ENCODE results near the gene CA10.

Gene CA10

GRCh38 chr17:51890710-51891109 lies 267.8 kb downstream of the CA10 start:
- Histone ChIP-seq H3K27ac (no peak overlapping the region), H3K9ac (no peak overlapping the region), H3K36me3 (no peaks in the 10 kb centered on the region), H3K4me2 (no peak overlapping the region), H3K27me3 (no peaks in the 10 kb centered on the region), H4K20me1 (no peaks in the 10 kb centered on the region), H3K9me3 (replicated peaks in 1 of 11) (no peaks in the 10 kb centered on the region), H3K4me3 (no peak overlapping the region), H3K4me1 (no peaks in the 10 kb centered on the region)
- TF ChIP-seq Cebpa-rat (IDR thresholded peaks at IDR 0.05): no peak

- no peak for TF ChIP-seq Cebpa-rat (IDR thresholded peaks at IDR 0.05)
- no peak overlapping the region for H3K4me2 ChIP-seq
- H3K4me1 ChIP-seq: no peaks in the 10 kb centered on the region
- no peaks in the 10 kb centered on the region for H3K36me3 ChIP-seq
- no peak overlapping the region for H3K9ac ChIP-seq
- H3K4me3 ChIP-seq: no peak overlapping the region
- H3K27me3 ChIP-seq: no peaks in the 10 kb centered on the region
- no peaks in the 10 kb centered on the region for H3K9me3 ChIP-seq (replicated peaks in 1 of 11)
- no peaks in the 10 kb centered on the region for H4K20me1 ChIP-seq
- H3K27ac ChIP-seq: no peak overlapping the region
Observed at GRCh38 chr17:51888816-51889215, 269.7 kb downstream of the CA10 start.

- no peaks in the 10 kb centered on the region for H3K9me3 ChIP-seq (replicated peaks in 1 of 11)
- H3K36me3 ChIP-seq: no peaks in the 10 kb centered on the region
- H3K4me1 ChIP-seq: no peaks in the 10 kb centered on the region
- H3K9ac ChIP-seq: no peak overlapping the region
- TF ChIP-seq Cebpa-rat (IDR thresholded peaks at IDR 0.05): no peak
- no peak overlapping the region for H3K4me2 ChIP-seq
- no peak overlapping the region for H3K4me3 ChIP-seq
- no peak overlapping the region for H3K27ac ChIP-seq
- no peaks in the 10 kb centered on the region for H3K27me3 ChIP-seq
- H4K20me1 ChIP-seq: no peaks in the 10 kb centered on the region
Observed at GRCh38 chr17:51876986-51877385, 281.5 kb downstream of the CA10 start.

GRCh38 chr17:51873302-51873701 lies 285.2 kb downstream of the CA10 start:
- Histone ChIP-seq H3K4me3 (no peak overlapping the region), H3K4me2 (no peak overlapping the region)
- no peak for TF ChIP-seq Cebpa-rat (IDR thresholded peaks at IDR 0.05)

GRCh38 chr17:51869387-51869786 lies 289.1 kb downstream of the CA10 start:
- Histone ChIP-seq H3K4me2 (no peak overlapping the region), H4K20me1 (no peaks in the 10 kb centered on the region; a peak in 1 of 22 replicates), H3K9ac (no peak overlapping the region), H3K4me3 (no peak overlapping the region), H3K27me3 (no peaks in the 10 kb centered on the region), H3K4me1 (no peaks in the 10 kb centered on the region), H3K36me3 (no peaks in the 10 kb centered on the region), H3K9me3 (replicated peaks in 1 of 11) (no peaks in the 10 kb centered on the region), H3K27ac (no peak overlapping the region)
- TF ChIP-seq Cebpa-rat (IDR thresholded peaks at IDR 0.05): no peak

More at GRCh38 chr17:51873302-51873701, 285.2 kb downstream of the CA10 start:
- no peaks in the 10 kb centered on the region for H3K4me1 ChIP-seq
- H3K36me3 ChIP-seq: no peaks in the 10 kb centered on the region
- H4K20me1 ChIP-seq: no peaks in the 10 kb centered on the region
- no peak overlapping the region for H3K9ac ChIP-seq
- no peak overlapping the region for H3K27ac ChIP-seq
- no peaks in the 10 kb centered on the region for H3K9me3 ChIP-seq (replicated peaks in 1 of 11)
- H3K27me3 ChIP-seq: no peaks in the 10 kb centered on the region

- no peak overlapping the region for H3K4me2 ChIP-seq
- H3K27ac ChIP-seq: no peak overlapping the region
- H3K4me3 ChIP-seq: no peak overlapping the region
- H3K9me3 ChIP-seq (replicated peaks in 1 of 11): no peaks in the 10 kb centered on the region
- TF ChIP-seq Cebpa-rat (IDR thresholded peaks at IDR 0.05): no peak
- no peaks in the 10 kb centered on the region for H3K27me3 ChIP-seq
- no peaks in the 10 kb centered on the region for H3K4me1 ChIP-seq
- H4K20me1 ChIP-seq: no peaks in the 10 kb centered on the region
- no peak overlapping the region for H3K9ac ChIP-seq
- no peaks in the 10 kb centered on the region for H3K36me3 ChIP-seq
Observed at GRCh38 chr17:51860954-51861561, 297.5 kb downstream of the CA10 start.

GRCh38 chr17:51857052-51857597 lies 301.4 kb downstream of the CA10 start:
- H3K27ac ChIP-seq: no peak overlapping the region
- no peaks in the 10 kb centered on the region for H3K27me3 ChIP-seq
- H3K4me2 ChIP-seq: no peak overlapping the region
- no peak overlapping the region for H3K4me3 ChIP-seq
- no peaks in the 10 kb centered on the region for H3K9me3 ChIP-seq (replicated peaks in 1 of 11)
- H3K36me3 ChIP-seq: no peaks in the 10 kb centered on the region
- H3K9ac ChIP-seq: no peak overlapping the region
- TF ChIP-seq Cebpa-rat (IDR thresholded peaks at IDR 0.05): no peak
- no peaks in the 10 kb centered on the region for H3K4me1 ChIP-seq
- no peaks in the 10 kb centered on the region for H4K20me1 ChIP-seq

GRCh38 chr17:51855806-51856205 lies 302.7 kb downstream of the CA10 start:
- H3K36me3 ChIP-seq: no peaks in the 10 kb centered on the region
- H3K4me3 ChIP-seq: no peak overlapping the region
- no peak for TF ChIP-seq Cebpa-rat (IDR thresholded peaks at IDR 0.05)
- H3K27ac ChIP-seq: no peak overlapping the region
- no peaks in the 10 kb centered on the region for H3K4me1 ChIP-seq
- H3K9ac ChIP-seq: no peak overlapping the region
- no peaks in the 10 kb centered on the region for H3K27me3 ChIP-seq
- H3K4me2 ChIP-seq: no peak overlapping the region
- H4K20me1 ChIP-seq: no peaks in the 10 kb centered on the region; a peak in 1 of 22 replicates
- no peaks in the 10 kb centered on the region for H3K9me3 ChIP-seq (replicated peaks in 1 of 11)

GRCh38 chr17:51853857-51854256 lies 304.7 kb downstream of the CA10 start:
- Histone ChIP-seq H3K4me2 (no peak overlapping the region), H3K9me3 (replicated peaks in 1 of 11) (no peaks in the 10 kb centered on the region), H3K9ac (no peak overlapping the region), H3K27me3 (no peaks in the 10 kb centered on the region), H3K4me1 (no peaks in the 10 kb centered on the region), H3K4me3 (no peak overlapping the region), H3K27ac (no peak overlapping the region), H4K20me1 (no peaks in the 10 kb centered on the region; a peak in 1 of 22 replicates), H3K36me3 (no peaks in the 10 kb centered on the region)
- no peak for TF ChIP-seq Cebpa-rat (IDR thresholded peaks at IDR 0.05)

GRCh38 chr17:51852603-51853002 lies 305.9 kb downstream of the CA10 start:
- Histone ChIP-seq H3K9me3 (replicated peaks in 1 of 11) (no peaks in the 10 kb centered on the region), H3K4me3 (no peak overlapping the region), H3K4me2 (no peak overlapping the region), H4K20me1 (no peaks in the 10 kb centered on the region; a peak in 1 of 22 replicates), H3K9ac (no peak overlapping the region), H3K27me3 (no peaks in the 10 kb centered on the region), H3K27ac (no peak overlapping the region), H3K36me3 (no peaks in the 10 kb centered on the region), H3K4me1 (no peaks in the 10 kb centered on the region)
- TF ChIP-seq Cebpa-rat (IDR thresholded peaks at IDR 0.05): no peak
